CD4-positive, alpha-beta T cell (primary cell): ENCODE measurements around the gene KIF11. TPM values are rescaled to one million over a fixed set of nuclear protein-coding genes. Genes with fewer than 3 reads are reported as not detected.
A peak's percentile ranks its signal among the peaks of the same experiment; 100 is the strongest.

Experiments used
- ATAC-seq: fragments of 200-7000 bp; cut with Tn5 transposase; one replicate; pipeline ENCODE4 v1.10.0; 2022; ENCODE audit warnings: mild to moderate bottlenecking; ENCODE audit not compliant: poor library complexity
- CTCF ChIA-PET: fragments of 350-600 bp; sonication (Branson Sonifier 250); formaldehyde crosslinking; loops from one replicate; lab custom pipeline; 2021; ENCODE audit warnings: antibody characterized with exemption, inconsistent platforms; lab: Charles Lee
- POLR2A ChIA-PET: fragments of 350-600 bp; sonication (Branson Sonifier 250); formaldehyde crosslinking; loops from one replicate; lab custom pipeline; 2021; ENCODE audit warnings: antibody characterized with exemption, inconsistent platforms; lab: Charles Lee
- DNase-seq, 14 experiments: peaks; one replicate each; pipeline ENCODE4 v3.0.0-alpha.2; 2013 to 2020; ENCODE audit warnings: mixed read lengths in 2 of 14
- H3K27ac ChIP-seq, 2 donors: one replicate each; pipeline versions ENCODE4 v1.5.1 to v1.7.0; 2013; ENCODE audit warnings: low read length in 2 of 2, low read depth in 1 of 2, mild to moderate bottlenecking in 1 of 2
- H3K27me3 ChIP-seq, 2 experiments: 1 replicate in 1 of 2; 2 replicates in 1 of 2; pipeline versions ENCODE4 v1.6.1 to v1.7.0; 2013; ENCODE audit warnings: low read length in 2 of 2, control low read depth in 1 of 2, mild to moderate bottlenecking in 1 of 2, moderate library complexity in 1 of 2; ENCODE audit not compliant: insufficient read depth in 2 of 2, control insufficient read depth in 1 of 2
- H3K36me3 ChIP-seq: one replicate; pipeline ENCODE4 v1.6.1; 2013; ENCODE audit warnings: low read length, control low read depth; ENCODE audit not compliant: insufficient read depth
- H3K4me1 ChIP-seq: one replicate; pipeline ENCODE4 v1.6.1; 2013; ENCODE audit warnings: low read length, control low read depth; ENCODE audit not compliant: insufficient read depth
- H3K4me3 ChIP-seq: one replicate; pipeline ENCODE4 v1.5.1; 2013; ENCODE audit warnings: mild to moderate bottlenecking, low read length, moderate library complexity
- H3K9me3 ChIP-seq, 2 experiments: 1 replicate in 1 of 2; 2 replicates in 1 of 2; pipeline versions ENCODE4 v1.6.1 to v1.7.0; 2013; ENCODE audit warnings: low read length in 2 of 2, mild to moderate bottlenecking in 2 of 2, control low read depth in 1 of 2, moderate library complexity in 1 of 2; ENCODE audit not compliant: control insufficient read depth in 1 of 2, insufficient read depth in 1 of 2
- H3K27ac Mint-ChIP-seq: one replicate; pipeline ENCODE4 v1.8.0; 2020; ENCODE audit warnings: mixed read lengths
- H3K27me3 Mint-ChIP-seq: one replicate; pipeline ENCODE4 v1.8.0; 2021; ENCODE audit warnings: mixed read lengths
- H3K36me3 Mint-ChIP-seq: one replicate; pipeline ENCODE4 v1.8.0; 2021; ENCODE audit warnings: low read depth, mixed read lengths
- H3K4me1 Mint-ChIP-seq: one replicate; pipeline ENCODE4 v1.8.0; 2021; ENCODE audit warnings: low read depth, mixed read lengths
- H3K4me3 Mint-ChIP-seq: one replicate; pipeline ENCODE4 v1.8.0; 2020; ENCODE audit warnings: mild to moderate bottlenecking, mixed read lengths
- H3K9me3 Mint-ChIP-seq: one replicate; pipeline ENCODE4 v1.8.0; 2020; ENCODE audit warnings: mixed read lengths
- intact Hi-C, 2 experiments: fragments of 100-400 bp; cut with DNase I in 1 of 2; cut with micrococcal nuclease in 1 of 2; formaldehyde crosslinking; loops; one replicate each; pipeline versions ENCODE4 v1.15.1 to v1.9.0; 2023 to 2025; cut with DNase I, micrococcal nuclease
- total RNA-seq, 174 experiments: library from RNA in 2 of 174; stranded (reverse) in 2 of 174; gene quantifications; one replicate each; pipeline ENCODE4 v1.2.3 and lab custom pipeline; 2021 to 2026
- TF ChIP-seq, protein P1 (sequence below): fragments of 200-600 bp; IDR thresholded peaks from one replicate; pipeline ENCODE4 v1.8.0; 2022; ENCODE audit warnings: antibody characterized with exemption, mild to moderate bottlenecking

Gene KIF11
- total RNA-seq, 2 experiments from 2014 or later, result 0.38 to 0.47 TPM

DNA sequence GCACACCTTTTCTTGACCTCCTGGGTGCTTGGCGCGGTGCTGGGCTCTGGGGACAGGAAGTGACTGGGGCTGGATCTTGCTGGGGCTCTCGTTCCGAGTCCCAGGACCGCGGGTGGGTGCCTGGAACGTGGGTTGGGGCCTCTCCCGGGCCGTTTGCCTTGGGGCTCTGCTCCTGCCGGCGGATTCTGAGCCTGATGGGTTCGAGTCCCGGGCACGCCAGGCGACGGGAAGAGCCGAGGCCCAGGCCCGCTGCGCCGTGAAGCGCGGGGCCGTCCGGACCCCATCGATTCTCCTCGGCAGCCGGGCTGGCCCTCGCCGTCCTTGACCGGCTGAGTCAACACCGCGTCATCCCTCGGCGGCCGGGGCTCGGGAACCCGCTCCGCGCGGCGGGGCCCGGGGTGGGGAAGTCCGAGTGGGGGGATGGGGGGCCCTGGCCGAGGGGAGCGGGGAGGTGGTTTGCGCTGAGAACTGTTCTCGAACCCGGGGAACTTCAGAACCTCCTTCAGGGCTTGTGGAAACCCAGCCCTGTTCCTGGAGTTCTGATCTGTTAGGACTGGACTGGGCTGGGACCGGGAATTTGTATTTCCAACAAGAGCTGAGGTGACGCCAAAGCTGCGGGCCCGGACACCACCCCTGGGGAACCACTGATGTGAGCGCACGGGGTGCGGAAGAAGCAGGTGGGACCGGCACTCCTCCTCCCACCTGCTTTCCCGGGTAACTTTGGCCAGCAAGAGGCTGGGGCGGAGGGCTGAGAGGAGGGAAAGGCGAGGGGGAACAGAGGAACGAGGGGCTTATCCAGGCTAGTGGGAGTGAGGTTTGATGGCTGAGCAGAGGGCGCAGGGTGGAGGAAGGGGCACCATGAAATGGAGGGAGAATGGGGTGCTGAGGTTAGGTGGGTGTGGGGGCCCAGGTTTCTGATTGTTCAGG lies 103.0 kb downstream of the KIF11 start:
- Histone ChIP-seq H3K27me3 (peaks cover 51 to 63% of the 10 kb centered on the region in 2 experiments), H3K4me3 (no peak overlapping the region), H3K9me3 (peaks cover 0 to 30% of the 10 kb centered on the region in 2 experiments), H3K36me3 (no peaks in the 10 kb centered on the region), H3K27ac (no peak overlapping the region), H3K4me1 (peaks cover 34% of the 10 kb centered on the region)
- H3K36me3 Mint-ChIP-seq, result no peaks in the 10 kb centered on the region
- no peak for DNase-seq
- H3K27ac Mint-ChIP-seq, result no peak overlapping the region
- intact Hi-C loops, result no loop called here
- no peaks in the 10 kb centered on the region for H3K9me3 Mint-ChIP-seq
- peaks cover 84% of the 10 kb centered on the region for H3K27me3 Mint-ChIP-seq
- peaks cover 43% of the 10 kb centered on the region for H3K4me1 Mint-ChIP-seq
- CTCF ChIA-PET, result interaction anchor here (0.5 kb wide), 1 partner anchor 59 kb away, joined by 4 read pairs; no protein-coding TSS in a partner anchor
- no peak overlapping the region for H3K4me3 Mint-ChIP-seq
- ATAC-seq, result no peak
- POLR2A ChIA-PET, result no interaction called here
- TF ChIP-seq, protein P1, sequence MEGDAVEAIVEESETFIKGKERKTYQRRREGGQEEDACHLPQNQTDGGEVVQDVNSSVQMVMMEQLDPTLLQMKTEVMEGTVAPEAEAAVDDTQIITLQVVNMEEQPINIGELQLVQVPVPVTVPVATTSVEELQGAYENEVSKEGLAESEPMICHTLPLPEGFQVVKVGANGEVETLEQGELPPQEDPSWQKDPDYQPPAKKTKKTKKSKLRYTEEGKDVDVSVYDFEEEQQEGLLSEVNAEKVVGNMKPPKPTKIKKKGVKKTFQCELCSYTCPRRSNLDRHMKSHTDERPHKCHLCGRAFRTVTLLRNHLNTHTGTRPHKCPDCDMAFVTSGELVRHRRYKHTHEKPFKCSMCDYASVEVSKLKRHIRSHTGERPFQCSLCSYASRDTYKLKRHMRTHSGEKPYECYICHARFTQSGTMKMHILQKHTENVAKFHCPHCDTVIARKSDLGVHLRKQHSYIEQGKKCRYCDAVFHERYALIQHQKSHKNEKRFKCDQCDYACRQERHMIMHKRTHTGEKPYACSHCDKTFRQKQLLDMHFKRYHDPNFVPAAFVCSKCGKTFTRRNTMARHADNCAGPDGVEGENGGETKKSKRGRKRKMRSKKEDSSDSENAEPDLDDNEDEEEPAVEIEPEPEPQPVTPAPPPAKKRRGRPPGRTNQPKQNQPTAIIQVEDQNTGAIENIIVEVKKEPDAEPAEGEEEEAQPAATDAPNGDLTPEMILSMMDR, result no peak

GRCh38 chr10:92696606-92697383 lies 103.9 kb downstream of the KIF11 start:
- DNase-seq (no peak), ATAC-seq (no peak)
- no peak overlapping the region for H3K27ac ChIP-seq
- Mint-ChIP-seq H3K27me3 (peaks cover 83% of the 10 kb centered on the region), H3K9me3 (no peaks in the 10 kb centered on the region), H3K36me3 (no peaks in the 10 kb centered on the region), H3K27ac (no peak overlapping the region), H3K4me1 (peaks cover 38% of the 10 kb centered on the region), H3K4me3 (no peak overlapping the region)
- H3K27me3 ChIP-seq, result peaks cover 42 to 59% of the 10 kb centered on the region in 2 experiments
- no peaks in the 10 kb centered on the region for H3K36me3 ChIP-seq
- TF ChIP-seq, protein P1, result no peak
- ChIA-PET CTCF (no interaction called here), POLR2A (no interaction called here)
- H3K9me3 ChIP-seq, result peaks cover 0 to 22% of the 10 kb centered on the region in 2 experiments
- intact Hi-C loops, result no loop called here
- peaks cover 26% of the 10 kb centered on the region for H3K4me1 ChIP-seq
- no peak overlapping the region for H3K4me3 ChIP-seq

- intact Hi-C loops, result no loop called here
- H3K36me3 ChIP-seq, result no peaks in the 10 kb centered on the region
- H3K4me3 ChIP-seq, result no peak overlapping the region
- H3K27me3 ChIP-seq, result peaks cover 37 to 55% of the 10 kb centered on the region in 2 experiments
- ChIA-PET CTCF (no interaction called here), POLR2A (no interaction called here)
- TF ChIP-seq, protein P1, result no peak
- DNase-seq, result peak in 1 of 14 experiments; percentile 7
- Mint-ChIP-seq H3K27ac (no peak overlapping the region), H3K27me3 (peaks cover 82% of the 10 kb centered on the region), H3K4me3 (peak overlapping the region; percentile 56), H3K4me1 (peaks cover 29% of the 10 kb centered on the region), H3K9me3 (no peaks in the 10 kb centered on the region), H3K36me3 (no peaks in the 10 kb centered on the region)
- peaks cover 0 to 14% of the 10 kb centered on the region in 2 experiments for H3K9me3 ChIP-seq
- no peak overlapping the region for H3K27ac ChIP-seq
- H3K4me1 ChIP-seq, result peaks cover 18% of the 10 kb centered on the region
- no peak for ATAC-seq
These were observed 105.0 kb downstream of the KIF11 start for GRCh38 chr10:92697663-92698511.
